NCI-H2107 (cell line): ENCODE results near the gene IFIH1.

Source experiments
- DNase-seq: peaks from one replicate; lab custom pipeline; 2025; lab: John Stamatoyannopoulos, UW

IFIH1 gene

GRCh38 chr2:162257425-162257824 is 61.1 kb downstream of the IFIH1 start:
- no peak for DNase-seq

GRCh38 chr2:162256591-162256991 is 61.9 kb downstream of the IFIH1 start:
- no peak for DNase-seq

- DNase-seq, result no peak
Observed at GRCh38 chr2:162254236-162254871, 64.1 kb downstream of the IFIH1 start.

GRCh38 chr2:162253435-162253834 is 65.0 kb downstream of the IFIH1 start:
- no peak for DNase-seq

- DNase-seq, result no peak
Observed at GRCh38 chr2:162252153-162252552, 66.3 kb downstream of the IFIH1 start.

- no peak for DNase-seq
Observed at GRCh38 chr2:162245781-162246180, 72.7 kb downstream of the IFIH1 start.

GRCh38 chr2:162245061-162245460 is 73.4 kb downstream of the IFIH1 start:
- no peak for DNase-seq

GRCh38 chr2:162244541-162245031 is 73.9 kb downstream of the IFIH1 start:
- DNase-seq, result no peak

- no peak for DNase-seq
Observed at GRCh38 chr2:162243715-162244114, 74.8 kb downstream of the IFIH1 start.

GRCh38 chr2:162243294-162243693 is 75.2 kb downstream of the IFIH1 start, which contains the start of gene FAP:
Gene FAP, minus strand, starts transcription at chr2:162243445. Its CDS starts 118 bp downstream, at chr2:162243327.
- no peak for DNase-seq

GRCh38 chr2:162242586-162243280 is 75.8 kb downstream of the IFIH1 start:
- no peak for DNase-seq

- DNase-seq, result no peak
Observed at GRCh38 chr2:162241571-162241970, 76.9 kb downstream of the IFIH1 start.

GRCh38 chr2:162234620-162235462 is 83.6 kb downstream of the IFIH1 start:
- no peak for DNase-seq

GRCh38 chr2:162233197-162233596 is 85.3 kb downstream of the IFIH1 start:
- DNase-seq, result no peak

- DNase-seq, result no peak
Observed at GRCh38 chr2:162232671-162233070, 85.8 kb downstream of the IFIH1 start.

- DNase-seq, result no peak
Observed at GRCh38 chr2:162232027-162232426, 86.5 kb downstream of the IFIH1 start.

GRCh38 chr2:162230761-162231160 is 87.7 kb downstream of the IFIH1 start:
- no peak for DNase-seq

- DNase-seq, result no peak
Observed at GRCh38 chr2:162226836-162227235, 91.6 kb downstream of the IFIH1 start.

- no peak for DNase-seq
Observed at GRCh38 chr2:162221064-162221463, 97.4 kb downstream of the IFIH1 start.

GRCh38 chr2:162220368-162220767 is 98.1 kb downstream of the IFIH1 start:
- DNase-seq, result no peak

- no peak for DNase-seq
Observed at GRCh38 chr2:162219426-162219825, 99.1 kb downstream of the IFIH1 start.

GRCh38 chr2:162217598-162217997 is 100.9 kb downstream of the IFIH1 start:
- no peak for DNase-seq
